DMS 273 (cell line): ENCODE measurements around the gene ARHGAP10.
A peak's percentile ranks its signal among the peaks of the same experiment; 100 is the strongest.

Experiments used
- DNase-seq: peaks from one replicate; lab custom pipeline; 2025; ENCODE audit not compliant: unreplicated experiment; lab: John Stamatoyannopoulos, UW

ARHGAP10 gene

GRCh38 chr4:148114436-148114835, 382.5 kb downstream of the ARHGAP10 start:
- no peak for DNase-seq

GRCh38 chr4:148116264-148116663, 384.4 kb downstream of the ARHGAP10 start:
- peak; percentile 67 for DNase-seq

- peak; percentile 1 for DNase-seq
Measured at GRCh38 chr4:148116969-148117368, 385.1 kb downstream of the ARHGAP10 start.

- DNase-seq = no peak
Measured at GRCh38 chr4:148118179-148118578, 386.3 kb downstream of the ARHGAP10 start.

- no peak for DNase-seq
Measured at GRCh38 chr4:148118633-148119032, 386.7 kb downstream of the ARHGAP10 start.

GRCh38 chr4:148120216-148120615, 388.3 kb downstream of the ARHGAP10 start:
- DNase-seq = no peak
